ENCODE measurements around the gene THTPA. TPM values are rescaled to one million over a fixed set of nuclear protein-coding genes. Genes with fewer than 3 reads are reported as not detected.

THTPA gene
- total and polyA plus RNA-seq, 2 of the 13 experiments (the other 11 are each of a cell fraction or from before 2014, with no cell fraction given), result 7.4 to 8.7 TPM

- H3K9ac ChIP-seq (ENCODE audit: insufficient read depth, low read depth, low read length), result no peak overlapping the region
- 95% methylated on average over 13 of the region's 13 CpGs for WGBS (ENCODE audit: low lambda C conversion rate)
- BruUV-seq (replicated peaks), result no TSS peak
- no peak overlapping the region for H3K27ac ChIP-seq (ENCODE audit: extremely low read length, insufficient read depth, low read length)
- no peaks in the 10 kb centered on the region for H3K27me3 ChIP-seq (ENCODE audit: control insufficient read depth in 1 of 2, insufficient read depth in 2 of 2, low read length in 2 of 2)
- intact Hi-C loops (cut with micrococcal nuclease; ENCODE audit: unreplicated experiment), result no loop called here
- no peak overlapping the region for H3K4me3 ChIP-seq (replicated peaks in 1 of 3; ENCODE audit: insufficient read depth in 1 of 3, low read depth in 2 of 3, low read length in 3 of 3)
- no peaks in the 10 kb centered on the region for H3K9me3 ChIP-seq (ENCODE audit: low read length)
- H3K4me2 ChIP-seq (ENCODE audit: low read depth, low read length), result no peak overlapping the region
- in situ Hi-C loops (cut with HindIII; ENCODE audit: extremely low pct_ligation_motif_present, low pct_unique_long_range_greater_than_20kb), result no loop called here
- ATAC-seq (no peak), FAIRE-seq (no peak), DNase-seq (ENCODE audit: low spot score) (no peak)
- peaks cover 6 to 8% of the 10 kb centered on the region in 2 experiments; a peak in 3 of 5 replicates for H3K36me3 ChIP-seq (replicated peaks in 1 of 2; ENCODE audit: control insufficient read depth in 1 of 2, insufficient read depth in 2 of 2, low read length in 2 of 2)
- POLR2A ChIA-PET, result no interaction called here
- H2AFZ ChIP-seq (ENCODE audit: low read length), result no peak overlapping the region
- CTCF ChIA-PET (ENCODE audit: low intra/inter-chr PET ratio, low total read pairs), result no interaction called here
- H4K20me1 ChIP-seq (ENCODE audit: insufficient read depth, low read length), result no peaks in the 10 kb centered on the region
- no peaks in the 10 kb centered on the region for H3K79me2 ChIP-seq (ENCODE audit: insufficient read depth, low read length)
- TF ChIP-seq ZNF484 (CRISPR knock-in tag; IDR thresholded peaks at IDR 0.05; ENCODE audit: borderline replicate concordance, low read depth) (no peak), ZNF543 (CRISPR knock-in tag; IDR thresholded peaks at IDR 0.05) (no peak), NR2F2 (IDR thresholded peaks at IDR 0.05; ENCODE audit: borderline replicate concordance, low read depth) (no peak), ZHX1 (CRISPR knock-in tag; IDR thresholded peaks at IDR 0.05; ENCODE audit: low read depth) (no peak), PRPF4 (IDR thresholded peaks at IDR 0.05; ENCODE audit: low read depth, low read length, poor library complexity, severe bottlenecking) (no peak)
- no peaks in the 10 kb centered on the region for H3K4me1 ChIP-seq (ENCODE audit: insufficient read depth, low read length)
Observed at GRCh38 chr14:23512156-23512555, 43.9 kb upstream of the THTPA start.

Measured in HepG2 (cell line).